ENCODE measurements around the gene CMTM4. TPM values are rescaled to one million over a fixed set of nuclear protein-coding genes. Genes with fewer than 3 reads are reported as not detected.
"Not testable (repeated sequence)": the region's sequence is repeated elsewhere in the genome, so short reads cannot be mapped to it uniquely, and the experiment has no call there.

CMTM4 gene
- total RNA-seq, 1 donor from 2014 or later = 35.1 TPM

- H3K4me3 ChIP-seq (ENCODE audit: low read depth, low read length) = no peak overlapping the region
- no peak for TF ChIP-seq CTCF (conservative IDR thresholded peaks at IDR 0.05; ENCODE audit: low read depth, low read length)
- no peak for DNase-seq (ENCODE audit: low read depth)
Measured at GRCh38 chr16:66575060-66575459, 121.5 kb downstream of the CMTM4 start.

DNA sequence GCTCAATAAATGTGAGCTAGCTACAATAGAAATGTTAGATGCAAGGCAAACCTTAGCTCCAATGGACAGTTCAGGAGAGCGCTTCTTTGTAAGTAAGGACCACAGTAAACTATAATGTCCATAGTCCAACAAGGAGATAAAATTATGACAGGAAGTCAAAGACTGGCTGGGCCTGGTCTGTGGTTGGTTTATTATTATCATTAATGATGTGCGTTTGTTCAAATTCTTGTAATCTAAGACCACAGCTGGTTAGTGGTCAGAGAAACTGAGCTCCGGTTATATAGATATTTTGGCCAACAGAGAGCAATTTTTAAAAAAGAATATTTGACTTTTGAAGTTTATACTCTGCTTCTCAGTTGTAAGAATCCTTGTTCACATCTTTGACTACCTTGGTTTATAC lies 122.0 kb downstream of the CMTM4 start:
- no peak for TF ChIP-seq CTCF (conservative IDR thresholded peaks at IDR 0.05; ENCODE audit: low read depth, low read length)
- no peak overlapping the region for H3K4me3 ChIP-seq (ENCODE audit: low read depth, low read length)
- DNase-seq (ENCODE audit: low read depth) = no peak

- no peak for TF ChIP-seq CTCF (conservative IDR thresholded peaks at IDR 0.05; ENCODE audit: low read depth, low read length)
- H3K4me3 ChIP-seq (ENCODE audit: low read depth, low read length) = no peak overlapping the region
- DNase-seq (ENCODE audit: low read depth) = no peak
Measured at GRCh38 chr16:66574081-66574480, 122.5 kb downstream of the CMTM4 start.

DNA sequence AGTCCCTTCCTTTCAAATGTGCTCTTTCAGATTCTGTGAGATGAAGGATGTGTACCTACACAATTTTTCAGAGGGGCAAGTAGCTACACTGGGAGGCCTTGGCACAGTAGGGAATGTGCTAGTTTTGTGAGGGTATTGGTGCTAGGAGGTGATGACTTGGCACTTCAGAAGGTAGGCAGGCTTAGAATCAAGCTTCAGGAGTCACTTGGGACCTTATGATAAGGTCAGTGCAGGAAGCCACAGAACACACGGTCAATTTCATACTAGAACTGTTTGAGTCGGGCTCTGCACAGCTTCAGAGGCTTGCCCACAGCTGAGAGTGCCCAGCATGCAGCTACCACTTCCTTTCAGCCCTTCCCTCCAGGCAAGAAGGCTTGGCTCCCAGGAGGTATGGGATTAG lies 124.2 kb downstream of the CMTM4 start:
- no peak for TF ChIP-seq CTCF (conservative IDR thresholded peaks at IDR 0.05; ENCODE audit: low read depth, low read length)
- no peak for DNase-seq (ENCODE audit: low read depth)
- no peak overlapping the region for H3K4me3 ChIP-seq (ENCODE audit: low read depth, low read length)

DNA sequence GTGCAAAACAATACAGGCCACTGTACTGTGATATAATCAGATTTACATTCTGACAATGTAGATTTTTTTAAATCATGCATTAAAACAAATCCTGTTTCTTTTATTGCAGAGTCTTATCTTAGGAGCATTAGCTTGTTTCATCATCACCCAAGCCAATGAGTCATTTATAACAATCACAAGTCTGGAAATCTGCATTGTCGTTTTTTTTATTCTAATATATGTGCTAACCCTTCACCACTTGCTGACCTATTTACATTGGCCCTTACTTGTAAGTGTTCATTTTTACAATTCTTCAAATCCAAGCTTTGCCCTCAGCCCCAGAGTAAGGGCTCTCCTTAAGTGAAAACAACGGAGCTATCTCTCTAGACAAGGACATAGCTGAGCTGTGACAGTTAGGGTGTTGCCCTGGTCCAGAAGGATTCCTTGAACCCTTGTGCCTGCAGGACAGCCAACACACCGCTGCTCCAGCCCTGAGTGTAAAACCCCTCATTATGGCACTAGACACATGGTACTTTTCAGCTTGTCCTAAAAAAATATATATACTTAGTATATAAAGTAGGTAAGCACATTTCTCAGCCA lies 126.6 kb downstream of the CMTM4 start:
- TF ChIP-seq CTCF (conservative IDR thresholded peaks at IDR 0.05; ENCODE audit: low read depth, low read length) = no peak
- DNase-seq (ENCODE audit: low read depth) = no peak
- no peak overlapping the region for H3K4me3 ChIP-seq (ENCODE audit: low read depth, low read length)

GRCh38 chr16:66569131-66569530 lies 127.4 kb downstream of the CMTM4 start:
- no peak overlapping the region for H3K4me3 ChIP-seq (ENCODE audit: low read depth, low read length)
- DNase-seq (ENCODE audit: low read depth) = no peak
- TF ChIP-seq CTCF (conservative IDR thresholded peaks at IDR 0.05; ENCODE audit: low read depth, low read length) = no peak

GRCh38 chr16:66568355-66568754 lies 128.2 kb downstream of the CMTM4 start:
- TF ChIP-seq CTCF (conservative IDR thresholded peaks at IDR 0.05; ENCODE audit: low read depth, low read length) = no peak
- no peak for DNase-seq (ENCODE audit: low read depth)
- H3K4me3 ChIP-seq (ENCODE audit: low read depth, low read length) = no peak overlapping the region

GRCh38 chr16:66567270-66567669 lies 129.3 kb downstream of the CMTM4 start:
- H3K4me3 ChIP-seq (ENCODE audit: low read depth, low read length); DNase-seq (ENCODE audit: low read depth): not testable (repeated sequence)
